ENCODE results near the gene CPT1B.
"Not testable (repeated sequence)": the region's sequence is repeated elsewhere in the genome, so short reads cannot be mapped to it uniquely, and the experiment has no call there.

CPT1B gene

GRCh38 chr22:50548921-50549790, 29.1 kb downstream of the CPT1B start:
- no peak for DNase-seq (ENCODE audit: extremely low spot score, insufficient read length, low read depth)
- no peak for FAIRE-seq

GRCh38 chr22:50548040-50548920, 29.9 kb downstream of the CPT1B start:
- FAIRE-seq (no peak), DNase-seq (ENCODE audit: extremely low spot score, insufficient read length, low read depth) (no peak)

GRCh38 chr22:50547263-50547985, 30.8 kb downstream of the CPT1B start:
- FAIRE-seq (no peak), DNase-seq (ENCODE audit: extremely low spot score, insufficient read length, low read depth) (no peak)

- FAIRE-seq (no peak), DNase-seq (ENCODE audit: extremely low spot score, insufficient read length, low read depth) (no peak)
Measured at GRCh38 chr22:50546326-50547262, 31.6 kb downstream of the CPT1B start.

- DNase-seq (ENCODE audit: extremely low spot score, insufficient read length, low read depth) (no peak), FAIRE-seq (no peak)
Measured at GRCh38 chr22:50545522-50546325, 32.5 kb downstream of the CPT1B start, which contains the start of gene KLHDC7B. Gene KLHDC7B, plus strand, starts transcription at chr22:50545899. Its CDS starts 345 bp downstream, at chr22:50546244.

- peak; percentile 31 for FAIRE-seq
Measured at GRCh38 chr22:50544746-50545253, 33.4 kb downstream of the CPT1B start.

GRCh38 chr22:50544078-50544745, 34.0 kb downstream of the CPT1B start:
- FAIRE-seq = peak; percentile 93
- no peak for DNase-seq (ENCODE audit: extremely low spot score, insufficient read length, low read depth)

More at GRCh38 chr22:50544746-50545253, 33.4 kb downstream of the CPT1B start:
- no peak for DNase-seq (ENCODE audit: extremely low spot score, insufficient read length, low read depth)

- DNase-seq (ENCODE audit: extremely low spot score, insufficient read length, low read depth) (no peak), FAIRE-seq (peak; percentile 98)
Measured at GRCh38 chr22:50542416-50542927, 35.8 kb downstream of the CPT1B start.

- DNase-seq (ENCODE audit: extremely low spot score, insufficient read length, low read depth) = not testable (repeated sequence)
- FAIRE-seq = peak; percentile 96
Measured at GRCh38 chr22:50541667-50542026, 36.6 kb downstream of the CPT1B start.

GRCh38 chr22:50540381-50540780, 37.8 kb downstream of the CPT1B start:
- DNase-seq (ENCODE audit: extremely low spot score, insufficient read length, low read depth) (no peak), FAIRE-seq (no peak)

- FAIRE-seq (peak; percentile 53), DNase-seq (ENCODE audit: extremely low spot score, insufficient read length, low read depth) (no peak)
Measured at GRCh38 chr22:50537765-50538164, 40.5 kb downstream of the CPT1B start.

GRCh38 chr22:50536226-50536625, 42.0 kb downstream of the CPT1B start:
- FAIRE-seq (peak; percentile 24), DNase-seq (ENCODE audit: extremely low spot score, insufficient read length, low read depth) (no peak)

GRCh38 chr22:50535113-50535512, 43.1 kb downstream of the CPT1B start:
- FAIRE-seq = peak; percentile 75

GRCh38 chr22:50533856-50534711, 44.1 kb downstream of the CPT1B start:
- peak; percentile 89 for FAIRE-seq
- DNase-seq (ENCODE audit: extremely low spot score, insufficient read length, low read depth) = not testable (repeated sequence)

More at GRCh38 chr22:50535113-50535512, 43.1 kb downstream of the CPT1B start:
- DNase-seq (ENCODE audit: extremely low spot score, insufficient read length, low read depth) = no peak

GRCh38 chr22:50532824-50533796, 45.1 kb downstream of the CPT1B start:
- DNase-seq (ENCODE audit: extremely low spot score, insufficient read length, low read depth) (no peak), FAIRE-seq (no peak)

Data from GM18507 (cell line).